H1 (cell line): ENCODE results near the gene STEAP4. TPM values are rescaled to one million over a fixed set of nuclear protein-coding genes. Genes with fewer than 3 reads are reported as not detected.

Experiments
- ATF3 ChIP-seq: IDR thresholded peaks from 2 replicates; pipeline ENCODE4 v1.6.1; 2011; ENCODE audit warnings: low read depth, mild to moderate bottlenecking, low read length; ENCODE audit not compliant: insufficient read depth
- CHD7 ChIP-seq: fragments of 300-600 bp; sonication (generic); IDR thresholded peaks from 2 replicates; pipeline ENCODE4 v1.7.1; 2012; ENCODE audit warnings: low read length, moderate library complexity, mild to moderate bottlenecking, inconsistent platforms; ENCODE audit not compliant: insufficient replicate concordance
- EGR1 ChIP-seq: IDR thresholded peaks from 2 replicates; pipeline ENCODE4 v1.6.1; 2011; ENCODE audit warnings: low read depth, low read length, borderline replicate concordance
- EZH2 ChIP-seq: fragments of 200-600 bp; sonication (generic); IDR thresholded peaks from 2 replicates; pipeline ENCODE4 v1.7.1; 2012; ENCODE audit warnings: low read depth, mild to moderate bottlenecking, moderate library complexity, low read length, inconsistent platforms; ENCODE audit not compliant: severe bottlenecking
- NRF1 ChIP-seq: IDR thresholded peaks from 2 replicates; pipeline ENCODE4 v1.6.1; 2011; ENCODE audit warnings: mild to moderate bottlenecking, low read depth, low read length, improper control_type of control experiment
- POLR2A ChIP-seq, 2 experiments: IDR thresholded peaks; 1 replicate in 1 of 2; 2 replicates in 1 of 2; pipeline ENCODE4 v1.6.1; 2011; ENCODE audit warnings: low read depth in 2 of 2, low read length in 2 of 2, mild to moderate bottlenecking in 2 of 2; ENCODE audit errors: control extremely low read depth in 1 of 2
- RAD21 ChIP-seq, 2 experiments: IDR thresholded peaks in 1 of 2; conservative IDR thresholded peaks in 1 of 2; 2 replicates each; pipeline ENCODE4 v1.6.1; 2011; ENCODE audit warnings: low read depth in 2 of 2, low read length in 2 of 2, improper control_type of control experiment in 1 of 2, inconsistent platforms in 1 of 2, mild to moderate bottlenecking in 1 of 2, moderate library complexity in 1 of 2
- RFX5 ChIP-seq: IDR thresholded peaks from 2 replicates; pipeline ENCODE4 v1.6.1; 2011; ENCODE audit warnings: low read depth, low read length, improper control_type of control experiment, borderline replicate concordance
- TEAD4 ChIP-seq: IDR thresholded peaks from 2 replicates; pipeline ENCODE4 v1.6.1; 2012; ENCODE audit warnings: low read depth, low read length, inconsistent platforms, mixed read lengths
- polyA plus RNA-seq, 7 experiments: library from polyadenylated mRNA; depleted of rRNA in 3 of 7; stranded (reverse) in 5 of 7; unstranded in 2 of 7; fragments of >200 nt in 5 of 7; fragments of 200-250 nt in 2 of 7; gene quantifications; 1 replicate in 5 of 7; 2 replicates in 1 of 7; 4 replicates in 1 of 7; pipeline versions ENCODE4 v1.2.1 to v1.2.3, GENCODE V29; 2011 to 2013; ENCODE audit warnings: missing spikeins in 2 of 7, mixed read lengths in 2 of 7
- total RNA-seq: library from RNA; stranded (reverse); fragmentation: NEBNext Ultra II Directional; extraction: Animal tissue kit (Norgen Biotek cat#: 25700); gene quantifications from 2 replicates; pipeline ENCODE4 v1.2.1, GENCODE V29; 2021
- TF ChIP-seq, protein P1 (sequence below): IDR thresholded peaks from 2 replicates; pipeline ENCODE4 v1.6.1; 2012; ENCODE audit warnings: inconsistent platforms

STEAP4 gene
- total and polyA plus RNA-seq, 2 of the 8 experiments (the other 6 are each of a cell fraction or from before 2014, with no cell fraction given) = under 0.01 TPM; not detected in 1

DNA sequence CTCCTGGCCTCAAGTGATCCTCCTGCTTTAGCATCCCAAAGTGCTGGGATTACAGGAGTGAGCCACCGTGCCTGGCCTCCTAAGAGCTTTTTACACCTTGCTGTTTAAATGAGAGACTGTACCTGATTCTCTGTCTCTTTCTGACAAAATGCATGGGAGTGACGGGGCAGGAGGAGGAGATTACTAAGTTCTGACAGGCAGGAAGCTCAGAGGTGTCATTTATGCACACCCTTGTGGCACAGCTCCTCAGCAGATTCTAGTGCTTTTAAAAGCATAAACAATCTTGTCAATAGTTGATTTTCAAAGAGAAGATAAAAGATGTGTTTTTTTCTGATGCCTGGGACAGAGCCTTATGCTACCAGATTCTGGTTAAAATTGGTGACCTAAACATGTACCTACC, 39.7 kb upstream of the STEAP4 start (continued):
- no peak for TF ChIP-seq CHD7
- no peak for TF ChIP-seq NRF1
- TF ChIP-seq RAD21 (IDR thresholded peaks at IDR 0.05 in 1 of 2, conservative IDR thresholded peaks at IDR 0.05 in 1 of 2; ENCODE audit: low read depth in 2 of 2, low read length in 2 of 2) = no peak
- TF ChIP-seq, protein P1, sequence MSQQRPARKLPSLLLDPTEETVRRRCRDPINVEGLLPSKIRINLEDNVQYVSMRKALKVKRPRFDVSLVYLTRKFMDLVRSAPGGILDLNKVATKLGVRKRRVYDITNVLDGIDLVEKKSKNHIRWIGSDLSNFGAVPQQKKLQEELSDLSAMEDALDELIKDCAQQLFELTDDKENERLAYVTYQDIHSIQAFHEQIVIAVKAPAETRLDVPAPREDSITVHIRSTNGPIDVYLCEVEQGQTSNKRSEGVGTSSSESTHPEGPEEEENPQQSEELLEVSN = no peak
- no peak for TF ChIP-seq POLR2A (IDR thresholded peaks at IDR 0.05; ENCODE audit: control extremely low read depth in 1 of 2, low read depth in 2 of 2, low read length in 2 of 2)
- TF ChIP-seq EZH2 = no peak
- no peak for TF ChIP-seq ATF3
- TF ChIP-seq RFX5 = no peak
- TF ChIP-seq TEAD4 = no peak
- no peak for TF ChIP-seq EGR1
